ENCODE results near the gene KCNK4. TPM values are rescaled to one million over a fixed set of nuclear protein-coding genes. Genes with fewer than 3 reads are reported as not detected.

The KCNK4 gene
- total and polyA plus RNA-seq, 2 of the 13 experiments (the other 11 are each of a cell fraction or from before 2014, with no cell fraction given) = not detected

GRCh38 chr11:64331569-64332371, 40.7 kb downstream of the KCNK4 start (continued):
- no peak for TF ChIP-seq ZNF597 (CRISPR knock-in tag; IDR thresholded peaks at IDR 0.05)
- no peak; the same call in 1 of the 2 replicates for TF ChIP-seq ZNF772 (CRISPR knock-in tag; IDR thresholded peaks at IDR 0.05)
- TF ChIP-seq ZNF558 (CRISPR knock-in tag; IDR thresholded peaks at IDR 0.05; ENCODE audit: borderline replicate concordance) = no peak
- no peak for TF ChIP-seq MAF1 (CRISPR knock-in tag; IDR thresholded peaks at IDR 0.05; ENCODE audit: borderline replicate concordance)
- no peak for TF ChIP-seq HDAC1 (CRISPR knock-in tag; IDR thresholded peaks at IDR 0.05)
- no peak for TF ChIP-seq JDP2 (CRISPR knock-in tag; IDR thresholded peaks at IDR 0.05; ENCODE audit: borderline replicate concordance)
- no peak for TF ChIP-seq ZKSCAN1 (IDR thresholded peaks at IDR 0.05; ENCODE audit: low read length)
- no peak for TF ChIP-seq POLR2A (IDR thresholded peaks at IDR 0.05; ENCODE audit: insufficient read depth in 1 of 2, low read depth in 2 of 2, low read length in 2 of 2)
- no peak for TF ChIP-seq NFKB2 (CRISPR knock-in tag; IDR thresholded peaks at IDR 0.05; ENCODE audit: borderline replicate concordance)
- no peak for TF ChIP-seq ZNF782 (CRISPR knock-in tag; IDR thresholded peaks at IDR 0.05; ENCODE audit: borderline replicate concordance)
- TF ChIP-seq ZNF839 (CRISPR knock-in tag; IDR thresholded peaks at IDR 0.05; ENCODE audit: borderline replicate concordance) = 0 out of 2 replicates have a peak, but pooled peaks have one; percentile 48
- TF ChIP-seq PHF21A (CRISPR knock-in tag; IDR thresholded peaks at IDR 0.05) = no peak
- TF ChIP-seq ATF7 (IDR thresholded peaks at IDR 0.05) = 0 out of 2 replicates have a peak, but pooled peaks have one; percentile 19
- no peak for TF ChIP-seq ATF7 (CRISPR knock-in tag; IDR thresholded peaks at IDR 0.05)
- no peak for TF ChIP-seq HDAC6 (IDR thresholded peaks at IDR 0.05; ENCODE audit: low read depth, low read length)
- no peak for TF ChIP-seq FLYWCH1 (CRISPR knock-in tag; IDR thresholded peaks at IDR 0.05)
- TF ChIP-seq ZNF264 (CRISPR knock-in tag; IDR thresholded peaks at IDR 0.05) = no peak
- TF ChIP-seq THRA (CRISPR knock-in tag; IDR thresholded peaks at IDR 0.05; ENCODE audit: borderline replicate concordance) = 0 out of 2 replicates have a peak, but pooled peaks have one; percentile 33
- TF ChIP-seq FOXJ3 (CRISPR knock-in tag; IDR thresholded peaks at IDR 0.05; ENCODE audit: borderline replicate concordance) = no peak
- no peak for TF ChIP-seq ZSCAN12 (CRISPR knock-in tag; IDR thresholded peaks at IDR 0.05)
- no peak for TF ChIP-seq MBNL3 (CRISPR knock-in tag; conservative IDR thresholded peaks at IDR 0.05)
- no peak for TF ChIP-seq ZSCAN5A (CRISPR knock-in tag; IDR thresholded peaks at IDR 0.05; ENCODE audit: borderline replicate concordance)
- no peak for TF ChIP-seq PRDM4 (CRISPR knock-in tag; IDR thresholded peaks at IDR 0.05; ENCODE audit: borderline replicate concordance)

Measured in HepG2 (cell line).